Activated T-cell treated with anti-CD3 and anti-CD28 coated beads, Interleukin-2, amount 50 U/mL, for 1 hour (primary cell): ENCODE data around the gene ANKRD30B.
"Not testable (repeated sequence)": the region's sequence is repeated elsewhere in the genome, so short reads cannot be mapped to it uniquely, and the experiment has no call there.

Source experiments
- DNase-seq: peaks from one replicate; pipeline ENCODE4 v3.0.0-alpha.2; 2020

ANKRD30B gene

DNA sequence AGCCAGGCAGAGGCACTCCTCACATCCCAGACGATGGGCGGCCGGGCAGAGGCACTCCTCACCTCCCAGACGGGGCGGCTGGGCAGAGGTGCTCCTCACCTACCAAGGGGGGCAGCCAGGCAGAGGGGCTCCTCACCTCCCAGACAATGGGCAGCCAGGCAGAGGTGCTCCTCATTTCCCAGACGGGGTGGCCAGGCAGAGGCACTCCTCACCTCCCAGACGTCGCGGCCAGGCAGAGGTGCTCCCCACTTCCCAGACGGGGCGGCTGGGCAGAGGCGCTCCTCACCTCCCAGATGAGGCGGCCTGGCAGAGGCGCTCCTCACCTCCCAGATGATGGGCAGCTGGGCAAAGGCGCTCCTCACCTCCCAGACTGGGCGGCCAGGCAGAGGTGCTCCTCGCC is 107.7 kb downstream of the ANKRD30B start:
- DNase-seq = not testable (repeated sequence)

DNA sequence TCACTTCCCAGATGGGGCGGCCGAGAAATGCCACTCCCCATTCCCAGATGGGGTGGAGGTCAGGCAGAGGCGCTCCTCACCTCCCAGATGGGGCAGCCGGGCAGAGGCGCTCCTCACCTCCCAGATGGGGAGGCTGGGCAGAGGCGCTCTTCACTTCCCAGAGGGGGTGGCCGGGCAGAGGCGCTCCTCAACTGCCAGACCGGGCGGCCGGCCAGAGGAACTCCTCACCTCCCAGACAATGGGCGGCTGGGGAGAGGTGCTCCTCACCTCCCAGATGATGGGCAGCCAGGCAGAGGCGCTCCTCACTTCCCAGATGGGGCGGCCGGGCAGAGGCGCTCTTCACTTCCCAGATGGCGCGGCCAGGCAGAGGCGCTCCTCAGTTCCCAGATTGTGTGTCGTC is 108.3 kb downstream of the ANKRD30B start:
- DNase-seq = not testable (repeated sequence)

DNA sequence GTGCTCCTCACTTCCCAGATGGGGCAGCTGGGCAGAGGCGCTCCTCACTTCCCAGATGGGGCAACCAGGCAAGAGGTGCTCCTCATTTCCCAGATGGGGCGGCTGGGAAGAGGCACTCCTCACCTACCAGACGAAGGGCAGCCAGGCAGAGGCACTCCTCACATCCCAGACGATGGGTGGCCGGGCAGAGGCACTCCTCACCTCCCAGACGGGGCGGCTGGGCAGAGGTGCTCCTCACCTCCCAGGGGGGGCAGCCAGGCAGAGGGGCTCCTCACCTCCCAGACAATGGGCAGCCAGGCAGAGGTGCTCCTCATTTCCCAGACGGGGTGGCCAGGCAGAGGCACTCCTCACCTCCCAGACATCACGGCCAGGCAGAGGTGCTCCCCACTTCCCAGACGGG is 110.5 kb downstream of the ANKRD30B start:
- DNase-seq = not testable (repeated sequence)

DNA sequence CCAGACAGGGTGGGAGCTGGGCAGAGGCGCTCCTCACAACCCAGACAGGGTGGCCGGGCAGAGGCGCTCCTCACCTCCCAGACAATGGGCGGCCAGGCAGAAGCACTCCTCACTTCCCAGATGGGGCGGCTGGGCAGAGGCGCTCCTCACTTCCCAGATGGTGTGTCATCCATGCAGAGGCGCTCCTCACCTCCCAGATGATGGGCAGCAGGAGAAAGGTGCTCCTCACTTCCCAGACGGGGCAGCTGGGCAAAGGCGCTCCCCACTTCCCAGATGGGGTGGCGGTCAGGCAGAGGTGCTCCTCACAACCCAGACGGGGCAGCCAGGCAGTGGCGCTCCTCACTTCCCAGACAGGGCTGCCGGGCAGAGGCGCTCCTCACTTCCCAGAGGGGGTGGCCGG is 112.0 kb downstream of the ANKRD30B start:
- DNase-seq = not testable (repeated sequence)

DNA sequence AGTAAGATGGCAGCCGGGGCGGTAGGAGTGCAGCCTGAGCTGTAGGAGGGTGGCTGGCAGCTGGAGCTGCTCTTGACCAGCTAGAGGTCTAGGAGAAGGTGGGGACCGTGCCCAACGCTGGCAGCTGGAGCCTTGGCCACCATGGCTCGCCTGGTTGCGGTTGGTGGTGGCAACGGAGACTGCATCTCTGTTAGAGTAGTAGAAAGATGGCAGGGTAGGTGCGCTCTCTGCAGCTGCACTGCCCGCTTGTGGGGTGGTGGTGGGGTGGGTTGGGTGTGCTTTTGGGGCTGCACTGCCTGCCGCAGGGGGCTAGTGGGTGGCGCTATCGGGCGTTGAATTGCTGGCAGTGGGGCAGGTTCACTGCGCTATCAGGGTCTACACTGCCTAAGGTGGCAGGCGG is 118.5 kb downstream of the ANKRD30B start:
- not testable (repeated sequence) for DNase-seq

DNA sequence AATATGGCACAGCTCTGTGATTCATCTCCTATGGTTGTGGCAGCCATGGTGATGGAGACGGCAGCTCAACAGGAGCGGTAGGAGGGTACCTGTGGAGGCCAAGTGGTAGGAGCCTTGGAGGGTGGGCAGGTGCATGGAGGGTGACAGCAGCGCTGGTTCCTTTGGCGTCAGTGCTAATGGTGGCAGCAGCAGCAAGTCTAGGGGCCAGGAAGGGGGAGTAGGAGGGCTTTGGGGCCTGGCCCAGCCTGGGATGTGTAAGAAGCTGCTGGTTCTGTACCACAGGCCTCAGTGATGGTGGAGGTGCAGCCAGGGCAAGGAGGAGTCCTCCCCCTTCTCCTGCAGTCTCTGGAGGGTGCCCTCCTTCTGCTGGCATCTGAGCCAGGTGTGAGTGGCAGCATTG is 120.0 kb downstream of the ANKRD30B start:
- not testable (repeated sequence) for DNase-seq

DNA sequence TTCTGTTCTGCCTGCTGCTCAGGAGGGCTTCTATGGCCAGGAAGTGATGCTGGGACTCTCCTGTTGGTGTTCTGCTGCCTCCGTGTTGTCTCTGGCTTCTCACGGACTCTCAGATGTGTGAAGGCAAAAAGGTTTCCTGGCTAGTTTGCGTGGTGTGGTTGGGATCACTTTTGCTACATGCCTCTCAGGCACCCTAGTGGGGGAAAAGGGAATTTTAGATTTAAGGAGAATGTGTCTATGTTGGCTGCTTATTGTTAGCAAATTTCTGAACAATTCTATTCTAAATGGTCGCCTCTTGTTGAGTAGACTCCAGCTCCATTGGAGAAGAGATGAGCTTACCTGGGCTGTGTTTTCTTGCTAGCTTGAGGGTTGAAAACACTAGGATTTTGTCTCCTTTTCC is 120.9 kb downstream of the ANKRD30B start:
- DNase-seq = not testable (repeated sequence)

DNA sequence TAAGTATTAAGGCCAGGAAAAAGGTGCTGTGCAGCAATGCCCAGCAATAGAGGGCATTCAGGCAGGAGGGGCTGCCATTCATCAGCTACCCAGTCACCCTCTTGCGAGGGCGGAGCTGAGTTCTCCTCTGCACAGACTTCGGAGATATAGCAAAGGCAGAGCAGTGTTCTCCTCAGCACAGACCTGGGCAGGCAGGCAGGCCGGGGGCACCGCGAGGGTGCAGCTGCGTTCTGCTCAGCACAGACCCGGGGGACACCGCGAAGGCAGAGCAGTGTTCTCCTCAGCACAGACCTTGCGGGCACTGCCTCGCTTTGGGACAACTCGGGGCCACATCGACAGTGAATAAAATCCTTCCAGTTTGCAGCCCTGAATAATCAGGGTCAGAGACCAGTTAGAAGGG is 130.9 kb downstream of the ANKRD30B start:
- DNase-seq = not testable (repeated sequence)

DNA sequence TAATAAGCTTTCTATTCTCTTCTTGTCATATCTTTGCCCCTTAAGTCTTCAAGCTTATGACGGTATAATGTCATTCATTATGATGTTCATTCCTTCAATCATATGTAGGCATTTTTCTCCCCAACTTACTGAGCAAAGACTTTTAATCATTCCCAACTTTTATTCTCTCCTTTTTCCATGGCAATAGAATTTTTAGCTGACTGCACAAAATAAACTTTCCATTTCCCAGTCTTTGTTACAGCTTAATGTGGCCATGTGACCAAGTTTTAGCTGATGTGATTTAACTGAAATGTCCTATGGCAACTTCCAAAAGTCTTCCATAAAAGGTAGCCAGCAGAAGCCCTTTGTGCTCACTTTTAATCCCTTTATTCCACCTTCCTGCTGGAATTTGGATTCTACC is 152.5 kb downstream of the ANKRD30B start:
- no peak for DNase-seq
